ENCODE data around the gene MESD.
"Not testable (repeated sequence)": the region's sequence is repeated elsewhere in the genome, so short reads cannot be mapped to it uniquely, and the experiment has no call there.

MESD gene

DNA sequence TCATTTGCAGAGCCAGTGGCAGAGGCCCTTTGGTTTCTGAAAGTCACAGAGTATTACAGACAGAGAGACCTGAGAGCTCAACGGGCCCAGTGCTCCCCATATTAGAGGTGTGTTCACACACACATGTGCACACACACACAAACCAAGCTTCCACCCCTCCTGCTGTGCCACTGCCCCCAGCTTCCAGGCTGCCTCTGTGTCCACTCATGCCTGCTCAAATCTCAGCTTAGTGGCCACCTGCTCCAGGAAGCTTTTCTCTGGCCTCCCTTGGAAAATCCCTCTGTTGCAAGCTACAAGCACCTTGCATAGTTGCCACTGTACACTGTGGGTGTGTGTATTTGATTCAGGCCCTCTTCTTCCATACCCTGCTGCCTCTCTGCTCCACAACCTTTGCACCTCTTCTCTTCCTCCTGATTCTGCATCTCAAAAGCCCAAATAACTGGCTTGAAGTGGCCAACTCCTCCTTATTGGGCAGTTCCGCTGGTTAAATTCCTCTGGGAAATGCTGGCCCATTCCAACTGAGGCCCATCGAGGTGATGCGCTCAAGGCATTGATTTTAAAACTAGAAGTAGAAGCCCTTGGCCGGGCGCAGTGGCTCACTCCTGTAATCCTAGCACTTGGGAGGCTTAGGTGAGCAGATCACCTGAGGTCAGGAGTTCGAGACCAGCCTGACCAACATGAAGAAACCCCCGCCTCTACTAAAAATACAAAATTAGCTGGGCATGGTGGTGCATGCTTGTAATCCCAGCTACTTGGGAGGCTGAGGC lies 23.0 kb downstream of the MESD start:
- no peak for DNase-seq (ENCODE audit: low read depth, low spot score)

DNA sequence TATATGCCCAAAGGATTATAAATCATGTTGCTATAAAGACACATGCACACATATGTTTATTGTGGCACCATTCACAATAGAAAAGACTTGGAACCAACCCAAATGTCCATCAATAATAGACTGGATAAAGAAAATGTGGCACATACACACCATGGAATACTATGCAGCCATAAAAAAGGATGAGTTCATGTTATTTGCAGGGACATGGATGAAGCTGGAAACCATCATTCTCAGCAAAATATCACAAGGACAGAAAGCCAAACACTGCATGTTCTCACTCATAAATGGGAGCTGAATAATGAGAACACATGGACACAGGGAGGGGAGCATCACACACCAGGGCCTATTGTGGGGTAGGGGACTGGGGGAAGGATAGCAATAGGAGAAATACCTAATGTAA lies 24.2 kb downstream of the MESD start:
- not testable (repeated sequence) for DNase-seq (ENCODE audit: low read depth, low spot score)

DNA sequence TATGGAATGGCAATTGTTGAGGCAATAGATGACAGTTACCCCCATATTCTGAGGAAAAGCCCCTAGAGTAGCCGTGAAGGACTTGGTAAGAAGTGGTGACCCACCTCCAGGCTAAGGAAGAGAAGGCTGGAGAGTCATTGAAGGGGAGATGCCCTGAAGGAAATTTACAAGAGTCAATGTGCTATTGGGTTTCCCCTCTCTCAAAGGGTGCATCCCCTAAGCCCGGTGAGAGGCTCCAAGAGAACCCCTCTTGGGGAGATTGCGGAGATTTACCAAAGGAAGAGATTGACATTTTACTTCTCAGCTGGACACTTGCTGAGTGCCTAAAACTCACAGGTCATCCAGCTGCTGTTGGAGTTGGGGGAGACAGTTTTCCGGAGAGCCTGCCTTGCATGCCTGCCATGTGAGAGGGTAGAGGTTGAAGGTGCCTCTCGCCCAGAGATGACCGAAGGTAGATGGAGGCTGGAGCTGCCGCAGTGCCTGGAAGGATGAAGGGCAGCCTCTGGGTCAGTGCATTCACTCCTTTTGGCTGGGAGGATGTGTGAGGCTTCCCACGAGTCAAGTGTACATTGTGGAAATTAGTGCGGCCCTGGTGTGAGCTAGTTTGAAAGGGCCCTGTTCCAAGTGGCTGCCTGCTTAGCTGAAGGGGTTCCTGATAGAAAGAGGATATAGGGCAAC lies 30.7 kb downstream of the MESD start:
- DNase-seq (ENCODE audit: low read depth, low spot score) = no peak

DNA sequence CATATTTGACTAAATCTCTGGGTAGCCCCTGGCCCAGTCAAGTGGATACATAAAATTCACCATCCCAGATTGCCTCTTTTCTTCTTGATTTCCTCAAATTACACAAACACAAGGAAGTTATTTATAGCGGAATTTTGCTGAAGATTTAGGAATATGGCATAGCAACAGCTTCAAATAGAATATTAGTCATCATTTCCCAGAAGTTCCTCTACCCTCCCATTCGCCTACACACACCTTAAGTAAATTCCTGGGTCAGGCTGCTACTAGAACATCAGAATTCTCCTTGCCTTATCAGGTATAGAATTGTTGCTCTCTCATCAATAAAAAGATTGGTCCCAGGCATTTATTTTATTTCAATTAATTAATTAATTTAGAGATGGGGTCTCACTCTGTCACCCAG lies 31.6 kb downstream of the MESD start:
- DNase-seq (ENCODE audit: low read depth, low spot score) = no peak

GRCh38 chr15:80957556-80957955 lies 32.1 kb downstream of the MESD start:
- DNase-seq (ENCODE audit: low read depth, low spot score) = no peak

GRCh38 chr15:80955571-80956452 lies 33.8 kb downstream of the MESD start:
- peak; percentile 17 for DNase-seq (ENCODE audit: low read depth, low spot score)

- peak; percentile 89 for DNase-seq (ENCODE audit: low read depth, low spot score)
These were observed 35.5 kb downstream of the MESD start for GRCh38 chr15:80953953-80954778.

DNA sequence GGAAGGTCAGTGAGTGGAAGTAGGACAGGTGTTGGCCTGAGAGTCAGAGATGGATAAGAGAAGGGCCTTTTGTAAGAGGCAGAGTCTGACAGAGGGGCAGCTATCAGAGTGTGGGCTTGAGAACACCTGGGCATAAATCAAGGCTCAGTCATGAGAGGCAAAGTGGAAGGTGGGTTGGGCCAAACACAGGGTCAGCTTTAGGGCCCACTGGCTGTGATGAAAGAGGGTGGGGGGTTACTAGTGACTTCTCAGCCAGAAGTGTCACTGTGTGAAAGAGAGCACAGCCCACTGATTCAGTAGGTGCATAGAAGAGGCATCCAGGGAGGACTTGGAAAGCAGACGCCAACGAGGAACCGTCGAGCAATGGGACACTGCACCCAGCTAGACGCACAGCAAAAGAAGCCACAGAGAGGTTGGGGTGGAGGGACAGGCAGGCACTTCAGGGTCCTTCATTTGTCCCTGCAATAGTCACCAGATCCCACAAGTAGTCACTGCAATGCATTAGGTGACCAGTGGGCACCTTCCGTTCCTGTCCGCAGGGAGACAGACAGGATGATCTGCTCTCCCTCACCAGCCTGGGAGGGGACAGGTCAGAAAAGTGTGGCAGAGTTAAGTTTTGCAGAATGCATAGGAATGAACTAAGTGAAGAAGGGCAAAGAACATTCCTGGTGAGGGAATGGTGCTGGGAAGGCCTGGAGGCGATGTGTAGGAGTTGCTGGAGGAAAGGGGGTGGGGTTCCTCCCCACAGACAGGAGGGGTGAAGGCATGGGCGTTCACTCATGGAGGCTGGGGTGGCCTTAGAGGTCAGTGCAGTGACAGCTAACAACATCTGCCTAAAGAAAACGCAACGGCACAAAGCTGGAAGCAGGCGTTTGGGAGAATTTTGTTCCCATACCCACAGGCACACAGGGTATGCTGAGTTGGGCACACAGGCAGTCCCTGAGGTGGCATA lies 36.3 kb downstream of the MESD start:
- DNase-seq (ENCODE audit: low read depth, low spot score) = peak; percentile 27

GRCh38 chr15:80951941-80952340 lies 37.7 kb downstream of the MESD start:
- DNase-seq (ENCODE audit: low read depth, low spot score) = no peak

- no peak for DNase-seq (ENCODE audit: low read depth, low spot score)
These were observed 39.1 kb downstream of the MESD start for GRCh38 chr15:80950291-80951078.

GRCh38 chr15:80949756-80950155 lies 39.9 kb downstream of the MESD start:
- DNase-seq (ENCODE audit: low read depth, low spot score) = no peak

DNA sequence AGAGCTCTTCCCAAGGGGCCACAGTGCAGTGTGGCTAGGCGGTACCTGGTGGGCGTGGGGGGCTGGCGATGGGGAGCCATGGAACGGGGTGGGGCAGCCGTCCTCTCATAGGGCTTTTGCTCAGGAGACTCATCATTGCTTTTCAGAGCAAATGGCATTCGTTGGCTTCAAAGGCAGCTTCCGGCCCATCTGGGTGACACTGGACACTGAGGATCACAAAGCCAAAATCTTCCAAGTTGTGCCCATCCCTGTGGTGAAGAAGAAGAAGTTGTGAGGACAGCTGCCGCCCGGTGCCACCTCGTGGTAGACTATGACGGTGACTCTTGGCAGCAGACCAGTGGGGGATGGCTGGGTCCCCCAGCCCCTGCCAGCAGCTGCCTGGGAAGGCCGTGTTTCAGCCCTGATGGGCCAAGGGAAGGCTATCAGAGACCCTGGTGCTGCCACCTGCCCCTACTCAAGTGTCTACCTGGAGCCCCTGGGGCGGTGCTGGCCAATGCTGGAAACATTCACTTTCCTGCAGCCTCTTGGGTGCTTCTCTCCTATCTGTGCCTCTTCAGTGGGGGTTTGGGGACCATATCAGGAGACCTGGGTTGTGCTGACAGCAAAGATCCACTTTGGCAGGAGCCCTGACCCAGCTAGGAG lies 40.8 kb downstream of the MESD start:
- DNase-seq (ENCODE audit: low read depth, low spot score) = no peak

DNA sequence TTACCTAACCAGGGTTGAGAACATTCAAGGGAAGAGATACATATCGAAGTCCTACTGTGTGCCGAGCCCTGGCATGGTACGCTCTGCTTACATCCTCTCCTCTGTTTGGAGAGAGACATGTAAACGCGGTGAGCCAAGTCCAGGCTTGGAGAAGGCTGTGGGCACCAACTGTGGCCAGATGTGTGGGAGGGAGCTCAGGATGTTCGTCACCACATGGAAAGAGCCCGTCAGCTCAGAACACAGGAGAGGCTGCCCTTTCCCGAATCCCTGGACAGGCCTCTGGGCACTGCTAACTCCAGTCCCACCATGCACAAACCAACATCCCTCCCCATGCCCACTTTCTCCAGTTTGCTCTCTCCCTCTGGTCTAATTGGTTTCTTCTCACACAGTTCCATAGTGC lies 43.0 kb downstream of the MESD start:
- DNase-seq (ENCODE audit: low read depth, low spot score) = no peak

GRCh38 chr15:80945605-80946004 lies 44.0 kb downstream of the MESD start:
- no peak for DNase-seq (ENCODE audit: low read depth, low spot score)

GRCh38 chr15:80944818-80945217 lies 44.8 kb downstream of the MESD start:
- no peak for DNase-seq (ENCODE audit: low read depth, low spot score)

GRCh38 chr15:80942746-80943565 lies 46.7 kb downstream of the MESD start:
- peak; percentile 46 for DNase-seq (ENCODE audit: low read depth, low spot score)

GRCh38 chr15:80942266-80942665 lies 47.4 kb downstream of the MESD start:
- no peak for DNase-seq (ENCODE audit: low read depth, low spot score)

- DNase-seq (ENCODE audit: low read depth, low spot score) = no peak
These were observed 48.8 kb downstream of the MESD start for GRCh38 chr15:80940851-80941250.
